SH-SY5Y (cell line): ENCODE results near the gene JAKMIP1.

Experiments
- GATA2 ChIP-seq: IDR thresholded peaks from 2 replicates; pipeline ENCODE4 v1.6.1; 2011; ENCODE audit warnings: mild to moderate bottlenecking, low read depth, low read length
- GATA3 ChIP-seq: IDR thresholded peaks from 2 replicates; pipeline ENCODE4 v1.6.1; 2011; ENCODE audit warnings: low read depth, mild to moderate bottlenecking, low read length, moderate library complexity

GRCh38 chr4:6038711-6039110 is 161.6 kb downstream of the JAKMIP1 start:
- no peak for TF ChIP-seq GATA2
- no peak for TF ChIP-seq GATA3
